NCI-H345 treated with DMSO at 0.1 percent for 48 hours (cell line): ENCODE data around the gene APLP2.
"Not testable (repeated sequence)": the region's sequence is repeated elsewhere in the genome, so short reads cannot be mapped to it uniquely, and the experiment has no call there.

Experiments
- DNase-seq: peaks from one replicate; lab custom pipeline; 2025; ENCODE audit not compliant: unreplicated experiment; lab: John Stamatoyannopoulos, UW

The APLP2 gene

GRCh38 chr11:130167146-130167545 is 97.5 kb downstream of the APLP2 start:
- no peak for DNase-seq

DNA sequence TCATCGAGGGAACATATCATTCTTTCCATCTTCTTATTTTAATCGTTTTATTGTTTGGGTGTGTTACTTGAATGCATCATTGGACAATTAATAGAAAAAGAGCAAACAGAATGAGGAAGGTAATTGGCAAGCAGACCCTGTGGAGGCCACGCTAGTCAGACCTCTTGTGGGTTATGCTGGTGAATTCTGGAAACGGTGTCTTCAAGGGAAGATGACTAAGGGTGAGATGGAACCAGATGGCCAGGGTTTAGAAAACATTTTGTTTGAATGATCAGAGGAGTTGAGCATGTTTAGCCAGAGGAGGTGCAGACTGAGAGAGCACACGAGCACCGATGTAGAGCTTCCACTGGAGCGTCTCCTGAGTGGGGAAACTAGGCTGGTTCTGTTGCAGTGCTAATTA is 98.4 kb downstream of the APLP2 start:
- no peak for DNase-seq

- DNase-seq = no peak
These were observed 100.7 kb downstream of the APLP2 start for GRCh38 chr11:130170345-130170744.

- no peak for DNase-seq
These were observed 101.8 kb downstream of the APLP2 start for GRCh38 chr11:130171534-130171933.

DNA sequence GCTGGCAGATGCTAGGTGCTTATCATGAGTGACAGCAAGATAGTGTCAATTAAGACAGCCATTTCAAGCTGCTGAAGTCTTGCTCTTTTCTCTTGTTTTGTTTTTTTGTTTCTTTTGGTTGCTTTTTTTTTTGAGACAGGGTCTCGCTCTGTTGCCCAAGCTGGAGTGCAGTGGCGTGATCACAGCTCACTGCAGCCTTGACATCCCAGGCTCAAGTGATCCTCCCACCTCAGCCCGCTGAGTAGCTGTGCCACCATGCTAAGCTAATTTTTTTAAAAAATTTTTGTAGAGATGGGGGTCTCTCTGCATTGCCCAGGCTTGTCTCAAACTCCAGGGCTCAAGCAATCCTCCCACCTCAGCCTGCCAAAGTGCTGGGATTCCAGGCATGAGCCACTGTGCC is 102.3 kb downstream of the APLP2 start:
- not testable (repeated sequence) for DNase-seq

- DNase-seq = no peak
These were observed 104.9 kb downstream of the APLP2 start for GRCh38 chr11:130174642-130175041.

DNA sequence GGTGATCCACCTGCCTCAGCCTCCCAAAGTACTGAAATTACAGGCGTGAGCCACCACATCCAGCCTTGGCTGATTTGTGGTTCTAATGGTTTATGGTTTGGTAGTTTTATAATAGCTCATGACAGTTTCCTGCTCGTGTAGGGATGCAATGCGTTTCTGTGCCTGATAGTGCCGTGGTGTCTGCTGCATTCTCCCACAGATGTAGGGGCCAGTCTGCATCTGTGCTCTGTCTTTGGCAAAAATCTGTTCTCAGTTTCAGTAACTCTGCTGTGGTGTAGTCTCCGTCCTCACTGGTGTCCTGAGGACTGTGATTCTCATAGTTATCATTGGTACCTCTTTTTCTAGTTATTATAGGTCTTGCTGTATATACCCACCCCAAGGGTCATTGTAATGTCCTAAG is 106.2 kb downstream of the APLP2 start:
- DNase-seq = no peak

DNA sequence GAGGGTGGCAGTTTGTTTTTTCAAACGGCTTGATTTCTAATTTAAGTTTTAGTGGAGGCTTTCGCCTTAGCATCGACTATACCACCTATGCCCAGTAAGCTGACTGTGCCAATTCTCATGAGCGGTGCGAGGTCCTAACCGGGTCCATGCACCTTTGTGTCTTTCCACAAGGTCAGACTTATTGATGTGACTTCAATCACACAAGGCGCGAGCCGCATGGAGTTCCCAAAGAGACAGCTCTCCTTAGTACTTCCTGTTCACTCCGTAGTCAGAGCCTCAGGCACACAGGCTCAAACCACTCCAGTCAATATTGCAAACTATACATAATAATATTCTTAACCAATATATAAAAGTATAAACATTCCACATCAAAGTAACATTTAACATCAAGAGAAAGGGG is 108.1 kb downstream of the APLP2 start:
- no peak for DNase-seq

GRCh38 chr11:130178441-130179339 is 109.0 kb downstream of the APLP2 start:
- DNase-seq = peak; percentile 68

DNA sequence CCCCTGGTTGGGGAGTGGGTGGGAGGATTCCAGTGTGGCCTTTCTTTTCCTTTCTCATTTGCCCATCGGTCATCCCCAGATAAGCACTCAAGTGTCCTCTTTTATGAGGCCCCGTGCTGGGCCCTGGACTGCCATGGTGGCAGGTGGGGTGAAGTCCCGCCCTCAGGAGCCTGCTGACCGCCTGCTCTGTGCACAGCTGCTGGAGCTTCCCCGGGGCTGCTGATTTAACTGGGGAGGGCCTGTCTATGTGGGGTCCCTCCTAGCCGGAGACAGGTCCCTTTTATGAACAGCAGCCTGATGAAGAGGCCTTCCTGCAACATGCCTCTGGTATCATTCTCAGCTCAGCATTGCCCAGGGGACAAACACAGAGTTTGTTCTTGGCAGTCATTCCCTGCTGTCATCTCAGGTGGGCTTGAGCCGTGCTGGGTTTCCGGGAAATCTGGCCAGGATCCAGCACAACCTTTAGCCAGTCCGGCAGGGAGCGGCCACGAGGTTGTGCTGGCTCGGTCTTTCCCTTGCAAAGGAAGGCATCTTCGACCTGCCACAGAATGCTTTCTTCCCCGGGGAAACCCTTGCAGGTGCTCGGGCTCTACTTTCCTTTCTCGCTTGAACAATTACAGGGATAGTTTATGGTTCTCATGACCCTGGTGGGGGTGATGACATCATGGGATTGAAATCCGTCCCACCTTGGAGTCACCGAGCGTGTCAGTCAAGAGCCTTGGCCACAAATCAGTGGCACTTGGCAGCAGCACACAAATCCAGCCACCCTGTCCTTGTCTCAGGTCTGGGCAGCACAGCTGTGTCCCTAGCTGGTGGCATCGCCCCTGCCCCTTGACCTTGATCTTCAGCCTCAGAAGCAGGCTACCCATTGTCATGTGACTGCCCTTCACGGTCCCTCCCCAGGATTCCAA is 110.0 kb downstream of the APLP2 start:
- peak; percentile 68 for DNase-seq

DNA sequence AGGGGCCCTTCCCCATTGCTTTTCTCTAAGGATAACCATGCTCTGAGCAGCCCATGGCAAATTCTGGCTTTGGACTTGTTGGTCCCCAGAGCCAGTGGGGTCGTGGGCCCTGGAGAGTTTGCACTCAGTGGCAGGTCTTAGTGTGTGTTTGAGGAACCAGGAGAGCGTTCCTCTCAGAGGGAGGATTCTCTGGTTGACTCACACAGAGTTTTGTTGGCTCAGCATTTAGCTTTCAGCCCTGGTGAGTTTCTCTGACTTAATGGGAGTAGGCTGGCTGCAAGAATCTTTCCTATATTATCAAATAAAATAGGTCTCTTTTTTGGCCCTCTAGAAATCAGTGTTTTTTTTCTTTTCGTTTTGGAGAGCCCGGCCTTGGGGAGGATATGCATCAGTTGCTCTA is 110.8 kb downstream of the APLP2 start:
- peak; percentile 40 for DNase-seq

DNA sequence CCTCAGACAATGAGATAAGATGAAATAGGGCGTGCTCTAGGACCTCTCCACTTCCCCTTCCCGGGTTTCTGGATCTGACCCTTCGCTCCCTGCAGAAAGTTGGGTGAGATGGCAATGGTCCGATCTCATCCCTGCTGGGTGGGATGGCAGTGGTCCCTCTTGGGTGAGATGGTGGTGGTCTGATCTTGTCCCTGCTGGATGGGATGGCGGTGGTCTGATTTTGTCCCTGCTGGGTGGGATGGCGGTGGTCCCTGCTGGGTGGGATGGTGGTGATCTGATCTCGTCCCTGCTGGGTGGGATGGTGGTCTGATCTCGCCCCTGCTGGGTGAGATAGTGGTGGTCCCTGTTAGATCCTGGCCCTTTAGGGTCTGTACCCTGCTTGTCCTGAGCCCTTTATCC is 111.2 kb downstream of the APLP2 start:
- no peak for DNase-seq

DNA sequence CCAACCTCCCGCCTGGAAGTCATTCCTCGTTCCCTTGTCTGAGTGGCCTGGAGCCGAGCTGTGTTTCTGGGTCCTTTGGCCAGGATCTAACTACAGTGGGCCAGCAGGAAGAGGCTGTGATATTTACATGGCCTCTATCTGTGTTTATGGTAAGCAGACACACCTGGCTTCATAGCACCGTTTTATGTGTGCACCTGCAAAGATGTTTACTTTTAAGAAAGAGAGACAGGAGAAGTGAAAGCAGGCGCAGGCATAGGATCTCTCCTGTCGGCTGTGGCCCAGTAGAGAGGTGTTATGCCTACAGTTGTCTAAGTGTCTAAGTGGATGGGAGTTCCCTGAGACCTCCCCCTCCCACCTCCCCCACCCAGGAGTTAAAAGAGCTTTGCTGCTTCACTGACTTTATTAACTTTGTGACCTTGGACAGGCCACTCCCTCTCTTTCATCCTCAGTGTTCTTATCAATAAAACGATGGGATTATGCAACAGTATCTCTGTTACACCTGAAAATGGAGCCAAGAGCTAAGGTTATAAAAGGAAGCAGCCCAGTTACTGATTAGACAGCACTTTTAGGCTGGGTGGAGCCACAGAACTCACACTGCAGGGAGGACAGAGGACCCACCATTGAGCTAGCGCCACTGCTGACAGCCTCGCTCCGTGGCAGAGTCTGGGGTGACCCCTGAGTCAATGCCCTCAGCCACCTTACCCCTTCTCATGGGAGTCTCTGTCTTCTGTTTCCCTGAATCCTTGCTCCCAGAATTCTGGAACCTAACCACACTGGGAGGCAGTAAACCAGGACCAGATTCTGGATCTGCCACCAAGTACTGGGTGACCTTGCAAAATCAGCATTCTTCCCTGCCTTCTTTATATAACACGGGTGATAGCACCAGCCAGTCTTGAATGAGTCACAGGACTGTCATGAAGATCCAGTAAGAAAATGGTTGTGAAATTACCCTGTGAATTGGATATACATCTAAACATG is 111.9 kb downstream of the APLP2 start:
- DNase-seq = peak; percentile 85

DNA sequence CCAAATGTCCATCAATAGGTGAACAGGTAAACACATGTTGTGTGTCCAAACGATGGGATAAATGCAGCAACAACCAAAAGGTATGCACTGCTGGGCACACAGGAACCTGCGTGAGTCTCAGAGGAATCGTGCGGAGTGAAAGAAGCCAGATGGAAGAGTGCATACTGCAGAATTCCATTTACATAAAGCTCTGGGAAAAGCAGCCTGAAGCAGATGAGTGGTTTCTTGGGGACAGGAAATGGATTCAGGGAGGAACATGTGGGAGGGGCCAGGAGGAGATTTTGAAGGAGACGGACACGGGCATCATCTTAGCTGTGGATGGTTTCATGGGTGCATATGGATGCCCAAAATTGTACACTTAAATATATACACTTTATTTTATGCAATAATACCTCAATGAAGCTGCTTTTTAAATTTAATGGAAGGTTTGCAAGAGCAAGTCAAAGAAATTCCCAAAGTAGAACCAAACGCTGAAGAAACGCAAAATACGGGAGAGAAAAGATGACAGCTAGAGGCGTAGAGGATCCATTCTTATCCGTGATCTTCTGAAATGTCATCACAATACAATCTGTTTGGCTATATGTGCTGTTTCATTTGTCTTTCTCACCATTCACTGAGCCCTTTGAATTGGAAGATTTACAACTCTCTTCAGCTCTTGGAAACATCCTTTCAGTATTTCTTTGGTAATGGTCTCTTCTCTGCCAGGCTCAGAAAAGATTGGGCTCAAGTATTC is 114.3 kb downstream of the APLP2 start:
- no peak for DNase-seq

DNA sequence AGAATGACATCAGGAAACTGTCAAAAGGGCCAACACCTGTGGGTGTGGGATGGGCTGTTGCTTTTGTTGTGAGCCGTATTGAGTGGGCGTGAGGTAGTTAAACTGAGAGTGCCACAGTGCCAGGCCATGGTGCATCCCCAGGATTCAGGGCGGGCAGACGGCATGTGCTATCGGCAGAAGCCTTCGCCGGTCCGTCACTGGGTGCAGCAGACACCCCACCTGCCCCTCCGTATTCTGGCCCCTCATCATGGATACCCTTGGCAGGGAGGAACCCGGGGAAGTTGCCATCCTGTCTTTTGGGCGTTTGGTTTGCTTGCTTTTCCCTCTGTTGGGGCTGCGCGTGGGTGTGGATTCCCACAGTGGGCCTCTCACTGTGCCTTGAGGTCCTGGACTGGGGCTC is 117.4 kb downstream of the APLP2 start:
- no peak for DNase-seq

- DNase-seq = no peak
These were observed 118.4 kb downstream of the APLP2 start for GRCh38 chr11:130188047-130188446.

- no peak for DNase-seq
These were observed 119.1 kb downstream of the APLP2 start for GRCh38 chr11:130188585-130189347.

- DNase-seq = no peak
These were observed 120.0 kb downstream of the APLP2 start for GRCh38 chr11:130189492-130190210.
